Liver (tissue), 3 donors: ENCODE measurements around the gene NEB.

Source experiments
- MAX ChIP-seq: IDR thresholded peaks from 2 replicates; pipeline ENCODE4 v1.6.1; 2016; ENCODE audit warnings: antibody characterized with exemption
- TAF1 ChIP-seq: conservative IDR thresholded peaks from 2 replicates; pipeline ENCODE4 v1.6.1; 2016; ENCODE audit warnings: antibody characterized with exemption, mild to moderate bottlenecking
- TF ChIP-seq, protein P1 (sequence below): fragments of 150-350 bp; IDR thresholded peaks from 2 replicates; pipeline ENCODE4 v1.5.1; 2017; ENCODE audit warnings: improper control_type of control experiment, low read depth, low read length; ENCODE audit not compliant: missing input control
- TF ChIP-seq, protein P2 (sequence below): IDR thresholded peaks from 2 replicates; pipeline ENCODE4 v1.6.1; 2016; ENCODE audit warnings: antibody characterized with exemption, mild to moderate bottlenecking
- donor health status: healthy.
- donor health status: healthy.

DNA sequence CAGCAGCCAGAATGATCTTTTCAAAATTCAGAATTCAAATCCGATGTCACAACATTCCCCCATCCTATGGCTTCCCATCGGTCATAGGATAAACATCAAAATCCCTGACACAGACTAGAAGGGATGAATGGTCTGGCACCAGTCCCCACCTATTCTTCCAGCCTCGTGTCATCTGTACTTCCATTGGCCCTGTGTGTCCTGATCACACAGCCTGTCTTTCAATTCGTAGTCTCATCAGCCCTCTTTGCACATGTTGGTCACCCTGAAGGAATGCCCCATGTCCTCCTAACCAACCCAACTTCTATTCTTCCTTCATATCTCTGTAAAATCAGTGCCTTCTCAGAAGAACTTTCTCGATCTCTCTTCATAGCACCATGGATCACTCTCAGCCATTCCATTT lies 157.2 kb downstream of the NEB start:
- TF ChIP-seq, protein P1, sequence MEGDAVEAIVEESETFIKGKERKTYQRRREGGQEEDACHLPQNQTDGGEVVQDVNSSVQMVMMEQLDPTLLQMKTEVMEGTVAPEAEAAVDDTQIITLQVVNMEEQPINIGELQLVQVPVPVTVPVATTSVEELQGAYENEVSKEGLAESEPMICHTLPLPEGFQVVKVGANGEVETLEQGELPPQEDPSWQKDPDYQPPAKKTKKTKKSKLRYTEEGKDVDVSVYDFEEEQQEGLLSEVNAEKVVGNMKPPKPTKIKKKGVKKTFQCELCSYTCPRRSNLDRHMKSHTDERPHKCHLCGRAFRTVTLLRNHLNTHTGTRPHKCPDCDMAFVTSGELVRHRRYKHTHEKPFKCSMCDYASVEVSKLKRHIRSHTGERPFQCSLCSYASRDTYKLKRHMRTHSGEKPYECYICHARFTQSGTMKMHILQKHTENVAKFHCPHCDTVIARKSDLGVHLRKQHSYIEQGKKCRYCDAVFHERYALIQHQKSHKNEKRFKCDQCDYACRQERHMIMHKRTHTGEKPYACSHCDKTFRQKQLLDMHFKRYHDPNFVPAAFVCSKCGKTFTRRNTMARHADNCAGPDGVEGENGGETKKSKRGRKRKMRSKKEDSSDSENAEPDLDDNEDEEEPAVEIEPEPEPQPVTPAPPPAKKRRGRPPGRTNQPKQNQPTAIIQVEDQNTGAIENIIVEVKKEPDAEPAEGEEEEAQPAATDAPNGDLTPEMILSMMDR: no peak
- TF ChIP-seq TAF1 (no peak), MAX (no peak)
- TF ChIP-seq, protein P2, sequence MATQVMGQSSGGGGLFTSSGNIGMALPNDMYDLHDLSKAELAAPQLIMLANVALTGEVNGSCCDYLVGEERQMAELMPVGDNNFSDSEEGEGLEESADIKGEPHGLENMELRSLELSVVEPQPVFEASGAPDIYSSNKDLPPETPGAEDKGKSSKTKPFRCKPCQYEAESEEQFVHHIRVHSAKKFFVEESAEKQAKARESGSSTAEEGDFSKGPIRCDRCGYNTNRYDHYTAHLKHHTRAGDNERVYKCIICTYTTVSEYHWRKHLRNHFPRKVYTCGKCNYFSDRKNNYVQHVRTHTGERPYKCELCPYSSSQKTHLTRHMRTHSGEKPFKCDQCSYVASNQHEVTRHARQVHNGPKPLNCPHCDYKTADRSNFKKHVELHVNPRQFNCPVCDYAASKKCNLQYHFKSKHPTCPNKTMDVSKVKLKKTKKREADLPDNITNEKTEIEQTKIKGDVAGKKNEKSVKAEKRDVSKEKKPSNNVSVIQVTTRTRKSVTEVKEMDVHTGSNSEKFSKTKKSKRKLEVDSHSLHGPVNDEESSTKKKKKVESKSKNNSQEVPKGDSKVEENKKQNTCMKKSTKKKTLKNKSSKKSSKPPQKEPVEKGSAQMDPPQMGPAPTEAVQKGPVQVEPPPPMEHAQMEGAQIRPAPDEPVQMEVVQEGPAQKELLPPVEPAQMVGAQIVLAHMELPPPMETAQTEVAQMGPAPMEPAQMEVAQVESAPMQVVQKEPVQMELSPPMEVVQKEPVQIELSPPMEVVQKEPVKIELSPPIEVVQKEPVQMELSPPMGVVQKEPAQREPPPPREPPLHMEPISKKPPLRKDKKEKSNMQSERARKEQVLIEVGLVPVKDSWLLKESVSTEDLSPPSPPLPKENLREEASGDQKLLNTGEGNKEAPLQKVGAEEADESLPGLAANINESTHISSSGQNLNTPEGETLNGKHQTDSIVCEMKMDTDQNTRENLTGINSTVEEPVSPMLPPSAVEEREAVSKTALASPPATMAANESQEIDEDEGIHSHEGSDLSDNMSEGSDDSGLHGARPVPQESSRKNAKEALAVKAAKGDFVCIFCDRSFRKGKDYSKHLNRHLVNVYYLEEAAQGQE: no peak
